Fibroblast of skin of scalp (primary cell): Measurements from ENCODE around the gene SETX.

Experiments used
- DNase-seq: peaks from one replicate; pipeline ENCODE4 v3.0.0-alpha.2; 2013

SETX gene

GRCh38 chr9:132357764-132358163, 3.0 kb upstream of the SETX start:
- DNase-seq = no peak

GRCh38 chr9:132356324-132356924, 1.6 kb upstream of the SETX start:
- no peak for DNase-seq

GRCh38 chr9:132351404-132352045, 3.3 kb downstream of the SETX start:
- no peak for DNase-seq

- DNase-seq = no peak
These were observed 3.9 kb downstream of the SETX start for GRCh38 chr9:132350861-132351315.

- DNase-seq = no peak
These were observed 6.1 kb downstream of the SETX start for GRCh38 chr9:132348676-132349075.

GRCh38 chr9:132346177-132346576, 8.6 kb downstream of the SETX start:
- no peak for DNase-seq

- DNase-seq = no peak
These were observed 13.5 kb downstream of the SETX start for GRCh38 chr9:132341177-132341840.

GRCh38 chr9:132334364-132334763, 20.4 kb downstream of the SETX start:
- DNase-seq = no peak

GRCh38 chr9:132333556-132333955, 21.2 kb downstream of the SETX start:
- DNase-seq = no peak

- DNase-seq = no peak
These were observed 26.2 kb downstream of the SETX start for GRCh38 chr9:132328580-132328979.

GRCh38 chr9:132327537-132327936, 27.2 kb downstream of the SETX start:
- DNase-seq = no peak

GRCh38 chr9:132324425-132324824, 30.4 kb downstream of the SETX start:
- no peak for DNase-seq

GRCh38 chr9:132319421-132320110, 35.2 kb downstream of the SETX start:
- peak; percentile 16 for DNase-seq

- no peak for DNase-seq
These were observed 41.9 kb downstream of the SETX start for GRCh38 chr9:132312873-132313272.

GRCh38 chr9:132312426-132312825, 42.4 kb downstream of the SETX start:
- DNase-seq = no peak

- DNase-seq = no peak
These were observed 42.8 kb downstream of the SETX start for GRCh38 chr9:132311978-132312377.

- no peak for DNase-seq
These were observed 45.7 kb downstream of the SETX start for GRCh38 chr9:132309056-132309455.

- DNase-seq = no peak
These were observed 53.3 kb downstream of the SETX start for GRCh38 chr9:132301521-132301920.

- no peak for DNase-seq
These were observed 55.6 kb downstream of the SETX start for GRCh38 chr9:132299221-132299620.

- no peak for DNase-seq
These were observed 59.6 kb downstream of the SETX start for GRCh38 chr9:132295181-132295580.

- DNase-seq = no peak
These were observed 61.6 kb downstream of the SETX start for GRCh38 chr9:132293145-132293721.

- no peak for DNase-seq
These were observed 65.8 kb downstream of the SETX start for GRCh38 chr9:132288966-132289365.

GRCh38 chr9:132288361-132288760, 66.4 kb downstream of the SETX start:
- peak; percentile 23 for DNase-seq
